Thoracic aorta (tissue), 2 donors: ENCODE measurements around the gene MED20. TPM values are rescaled to one million over a fixed set of nuclear protein-coding genes. Genes with fewer than 3 reads are reported as not detected.

ENCODE experiments used
- ATAC-seq: fragments of 150-250 bp; one replicate; pipeline ENCODE4 v1.8.0; 2017; ENCODE audit warnings: low read depth; ENCODE audit not compliant: insufficient number of reproducible peaks, low FRiP score
- DNase-seq: peaks from one replicate; pipeline ENCODE4 v3.0.0-alpha.2; 2020; ENCODE audit warnings: low spot score
- H3K27ac ChIP-seq, 2 donors: fragments of 200-600 bp; sonication (generic); 1 replicate in 1 of 2; 2 replicates in 1 of 2; pipeline ENCODE4 v1.5.1; 2016; ENCODE audit warnings: mild to moderate bottlenecking in 2 of 2, moderate library complexity in 2 of 2
- H3K27me3 ChIP-seq: fragments of 200-600 bp; sonication (generic); replicated peaks from 2 replicates; pipeline ENCODE4 v1.6.0; 2016; ENCODE audit warnings: mild to moderate bottlenecking; ENCODE audit not compliant: insufficient read depth
- H3K36me3 ChIP-seq: fragments of 200-600 bp; sonication (generic); one replicate; pipeline ENCODE4 v1.5.1; 2016
- H3K4me1 ChIP-seq, 2 donors: fragments of 200-600 bp; sonication (generic); 1 replicate in 1 of 2; 2 replicates in 1 of 2; pipeline versions ENCODE4 v1.5.1 to v1.6.0; 2016; ENCODE audit warnings: low read depth in 2 of 2, mild to moderate bottlenecking in 1 of 2; ENCODE audit not compliant: control insufficient read depth in 1 of 2
- H3K4me3 ChIP-seq: fragments of 200-600 bp; sonication (generic); 2 replicates; pipeline ENCODE4 v1.5.1; 2016; ENCODE audit warnings: mild to moderate bottlenecking
- H3K9me3 ChIP-seq: fragments of 200-600 bp; sonication (generic); 2 replicates; pipeline ENCODE4 v1.5.1; 2016
- CTCF ChIP-seq: fragments of 200-600 bp; sonication (generic); IDR thresholded peaks from one replicate; pipeline ENCODE4 v1.5.1; 2019; ENCODE audit warnings: antibody characterized with exemption
- total RNA-seq, 2 donors: library from RNA; depleted of rRNA; stranded (reverse); fragments of >200 nt; gene quantifications; one replicate each; pipeline versions ENCODE4 v1.1.0 to v1.2.3, GENCODE V29; 2016

Gene MED20
- total RNA-seq, 2 donors from 2014 or later, result 5.6 to 11.6 TPM

GRCh38 chr6:41966214-41966920, 45.4 kb upstream of the MED20 start:
- Histone ChIP-seq H3K9me3 (no peaks in the 10 kb centered on the region), H3K27me3 (no peaks in the 10 kb centered on the region), H3K36me3 (no peaks in the 10 kb centered on the region), H3K4me3 (no peak overlapping the region), H3K27ac (no peak overlapping the region), H3K4me1 (no peaks in the 10 kb centered on the region)
- DNase-seq, result no peak
- no peak for TF ChIP-seq CTCF
- ATAC-seq, result no peak

GRCh38 chr6:41965429-41966213, 44.7 kb upstream of the MED20 start:
- no peak for DNase-seq
- no peak for ATAC-seq
- Histone ChIP-seq H3K9me3 (no peaks in the 10 kb centered on the region), H3K27me3 (no peaks in the 10 kb centered on the region), H3K27ac (no peak overlapping the region), H3K36me3 (no peaks in the 10 kb centered on the region), H3K4me1 (no peaks in the 10 kb centered on the region), H3K4me3 (no peak overlapping the region)
- TF ChIP-seq CTCF, result no peak

GRCh38 chr6:41964201-41964887, 43.4 kb upstream of the MED20 start:
- Histone ChIP-seq H3K27me3 (no peaks in the 10 kb centered on the region), H3K4me1 (no peaks in the 10 kb centered on the region), H3K36me3 (no peaks in the 10 kb centered on the region), H3K27ac (no peak overlapping the region), H3K4me3 (no peak overlapping the region), H3K9me3 (no peaks in the 10 kb centered on the region)
- no peak for DNase-seq
- TF ChIP-seq CTCF, result no peak
- no peak for ATAC-seq

GRCh38 chr6:41963371-41963770, 42.4 kb upstream of the MED20 start:
- TF ChIP-seq CTCF, result no peak
- no peaks in the 10 kb centered on the region for H3K4me1 ChIP-seq
- no peak overlapping the region for H3K27ac ChIP-seq
- no peaks in the 10 kb centered on the region for H3K27me3 ChIP-seq
- ATAC-seq, result no peak
- no peak for DNase-seq
- no peaks in the 10 kb centered on the region for H3K9me3 ChIP-seq
- H3K4me3 ChIP-seq, result no peak overlapping the region
- no peaks in the 10 kb centered on the region for H3K36me3 ChIP-seq

GRCh38 chr6:41960028-41960427, 39.1 kb upstream of the MED20 start:
- Histone ChIP-seq H3K36me3 (no peaks in the 10 kb centered on the region), H3K9me3 (no peaks in the 10 kb centered on the region), H3K27me3 (no peaks in the 10 kb centered on the region), H3K4me1 (no peaks in the 10 kb centered on the region), H3K27ac (no peak overlapping the region), H3K4me3 (no peak overlapping the region)
- ATAC-seq (no peak), DNase-seq (no peak)
- TF ChIP-seq CTCF, result no peak
